GM19099 (cell line): ENCODE measurements around the gene SEPTIN12.

Experiments
- POLR2A ChIP-seq: IDR thresholded peaks from 3 replicates; pipeline ENCODE4 v1.6.1; 2011; ENCODE audit warnings: low read depth; ENCODE audit not compliant: insufficient read length; ENCODE audit errors: extremely low read depth

Gene SEPTIN12

DNA sequence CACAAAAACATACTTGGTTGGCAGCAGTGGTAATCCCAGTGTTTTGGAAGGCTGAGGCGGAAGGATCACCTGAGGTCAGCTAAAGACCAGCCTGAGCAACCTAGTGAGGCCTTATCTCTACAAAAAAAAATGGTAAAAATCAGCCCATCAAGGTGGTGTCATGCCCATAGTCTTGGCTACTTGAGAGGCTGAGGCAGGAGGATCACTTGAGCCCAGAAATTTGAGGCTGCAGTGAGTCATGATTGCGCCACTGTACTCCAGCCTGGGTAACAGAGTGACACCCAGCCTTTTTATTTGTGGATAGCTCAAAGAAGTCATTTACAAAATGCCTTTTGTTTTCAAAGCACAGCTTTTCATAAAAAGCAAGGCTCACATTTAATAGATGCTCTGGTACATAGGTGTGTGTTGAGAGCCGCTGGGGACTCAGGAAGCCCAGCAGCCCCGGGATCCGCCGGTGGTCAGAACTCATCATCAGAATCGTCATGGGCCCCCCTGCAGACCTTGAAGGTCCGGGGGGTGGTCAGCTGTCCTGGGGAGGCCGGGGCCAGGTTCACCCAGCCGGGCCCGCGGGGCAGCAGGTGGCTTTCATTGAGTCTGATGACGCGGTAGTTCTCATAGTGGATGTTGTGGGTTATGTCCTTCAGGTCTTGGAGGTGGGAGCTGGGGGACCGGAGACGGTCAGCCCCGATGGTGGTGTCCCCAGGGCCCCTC lies 10.7 kb downstream of the SEPTIN12 start:
- no peak for TF ChIP-seq POLR2A

DNA sequence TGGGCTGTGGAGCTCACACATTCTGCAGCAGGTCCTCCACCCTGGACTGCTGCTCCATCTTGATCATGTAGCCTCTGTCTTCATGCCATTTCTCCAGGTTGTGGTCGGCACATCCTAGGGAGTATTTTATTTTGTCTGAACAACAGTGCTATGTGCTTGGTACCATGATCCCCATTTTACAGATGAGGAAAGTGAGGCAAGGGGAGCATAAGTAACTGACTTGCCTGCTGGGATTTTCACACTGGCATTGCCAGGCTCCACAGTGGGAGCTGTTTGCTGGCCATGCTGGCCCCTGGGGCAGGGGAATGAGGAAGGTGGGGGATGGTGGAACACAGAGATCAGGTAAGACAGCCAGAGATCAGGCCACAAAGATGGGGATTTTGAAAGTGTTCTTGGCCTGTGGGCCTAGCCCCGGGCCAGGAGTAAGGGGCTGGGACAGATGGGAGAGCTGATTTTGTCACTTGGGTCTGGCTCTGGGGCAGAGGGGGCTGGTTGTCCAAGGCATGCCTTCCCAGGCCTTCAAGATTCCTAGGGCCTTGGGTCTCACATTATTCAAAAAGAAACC lies 11.9 kb downstream of the SEPTIN12 start:
- TF ChIP-seq POLR2A = no peak

DNA sequence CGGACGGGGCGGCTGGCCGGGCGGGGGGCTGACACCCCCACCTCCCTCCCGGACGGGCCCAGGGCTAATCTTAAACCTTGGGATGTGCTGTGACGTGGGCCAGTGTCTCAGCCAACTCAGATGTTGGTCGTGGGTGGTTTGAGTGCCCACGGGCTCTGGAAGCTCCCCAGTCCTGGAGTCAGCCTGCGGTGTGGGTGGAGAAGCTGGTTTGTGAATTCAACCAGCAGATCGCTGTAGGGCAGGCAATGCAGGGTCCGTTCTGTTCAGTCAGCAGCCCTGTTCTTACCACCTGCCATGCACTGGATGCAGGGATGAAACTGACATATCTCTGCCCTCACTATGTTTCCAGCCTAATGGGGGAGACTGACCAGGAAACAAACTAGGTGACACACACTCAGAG lies 13.1 kb downstream of the SEPTIN12 start:
- TF ChIP-seq POLR2A = no peak

DNA sequence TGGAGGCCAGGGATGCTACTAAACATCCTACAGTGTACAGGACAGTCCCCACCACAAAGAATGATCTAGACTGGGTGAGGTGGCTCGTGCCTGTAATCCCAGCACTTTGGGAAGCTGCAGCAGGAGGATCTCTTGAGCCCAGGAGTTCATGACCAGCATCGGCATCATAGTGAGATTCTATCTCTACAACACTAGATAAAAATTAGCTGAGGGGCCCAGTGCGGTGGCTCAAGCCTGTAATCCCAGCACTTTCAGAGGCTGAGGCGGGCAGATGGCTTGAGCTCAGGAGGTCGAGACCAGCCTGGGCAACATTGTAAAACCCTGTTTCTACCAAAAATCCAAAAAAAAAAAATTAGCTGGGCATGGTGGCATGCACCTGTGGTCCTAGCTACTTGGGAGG lies 15.8 kb downstream of the SEPTIN12 start:
- TF ChIP-seq POLR2A = no peak

DNA sequence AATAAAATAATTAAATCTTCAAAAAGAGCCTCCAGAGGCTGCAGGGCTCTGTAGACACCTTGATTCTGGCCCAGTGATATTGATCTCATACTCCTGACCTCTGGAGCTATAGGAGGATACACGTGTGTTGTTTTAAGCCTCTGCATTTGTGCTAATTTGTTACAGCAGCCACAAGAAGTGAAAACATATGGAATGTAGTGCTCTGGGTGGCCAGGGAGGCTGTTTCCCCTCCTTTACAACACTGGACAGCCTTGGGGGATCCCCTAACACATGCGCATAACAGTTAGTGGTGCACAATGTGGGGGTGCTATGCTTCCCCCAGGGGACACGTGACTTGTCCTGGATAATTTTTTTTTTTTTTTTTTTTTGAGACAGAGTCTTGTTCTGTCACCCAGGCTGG lies 16.5 kb downstream of the SEPTIN12 start:
- no peak for TF ChIP-seq POLR2A

DNA sequence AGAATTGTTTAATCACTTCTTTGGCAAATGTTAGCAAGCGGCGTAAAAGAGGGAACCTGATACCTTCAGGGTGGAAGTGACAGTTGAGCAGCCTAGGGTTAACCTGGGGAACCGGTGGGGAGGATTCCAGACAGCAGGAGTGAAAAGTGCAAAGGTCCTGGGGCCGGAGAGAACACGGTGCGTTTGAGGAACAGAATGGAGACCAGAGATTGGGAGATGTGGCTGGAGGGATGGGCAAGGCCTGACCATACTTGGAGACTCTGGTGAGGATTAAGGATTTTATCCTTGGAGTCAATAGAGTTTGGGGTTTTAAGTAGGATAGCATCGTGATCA lies 18.9 kb downstream of the SEPTIN12 start:
- TF ChIP-seq POLR2A = no peak

DNA sequence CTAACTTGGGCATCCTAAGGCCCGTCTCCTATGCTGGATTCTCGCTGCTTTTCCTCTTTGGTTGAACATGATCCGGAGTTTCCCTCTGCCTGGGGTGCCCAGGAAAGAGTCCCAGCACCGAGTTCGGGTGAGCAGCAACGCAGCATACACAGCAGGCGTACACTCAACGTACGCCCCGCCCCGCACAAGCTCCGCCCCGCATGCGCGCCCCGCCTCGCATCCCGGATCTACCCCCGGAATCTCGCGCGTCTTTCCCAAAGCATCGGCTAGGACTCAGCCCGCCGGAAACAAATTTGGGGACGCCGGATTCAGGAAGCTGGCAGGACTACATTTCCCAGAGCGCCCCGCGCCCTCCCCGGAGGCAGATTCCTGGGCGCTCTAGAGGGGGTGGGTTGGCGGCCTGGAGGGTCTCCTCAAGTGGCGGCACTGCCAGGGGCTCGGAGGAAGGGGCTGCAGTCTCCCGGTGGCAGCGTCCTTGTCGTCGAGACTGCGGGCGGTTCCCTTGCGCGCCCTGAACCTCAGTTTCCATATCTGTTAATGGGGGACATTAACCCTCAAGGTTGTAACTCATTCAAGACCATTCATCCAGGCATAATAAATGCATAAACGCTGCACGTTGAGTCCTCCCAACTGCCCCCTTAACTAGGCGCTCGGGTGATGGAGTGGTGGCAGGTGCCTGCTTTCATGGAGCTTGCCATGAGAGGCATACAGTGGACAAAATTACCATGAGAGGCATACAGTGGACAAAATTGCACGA lies 19.4 kb downstream of the SEPTIN12 start:
- peak; percentile 88 for TF ChIP-seq POLR2A

DNA sequence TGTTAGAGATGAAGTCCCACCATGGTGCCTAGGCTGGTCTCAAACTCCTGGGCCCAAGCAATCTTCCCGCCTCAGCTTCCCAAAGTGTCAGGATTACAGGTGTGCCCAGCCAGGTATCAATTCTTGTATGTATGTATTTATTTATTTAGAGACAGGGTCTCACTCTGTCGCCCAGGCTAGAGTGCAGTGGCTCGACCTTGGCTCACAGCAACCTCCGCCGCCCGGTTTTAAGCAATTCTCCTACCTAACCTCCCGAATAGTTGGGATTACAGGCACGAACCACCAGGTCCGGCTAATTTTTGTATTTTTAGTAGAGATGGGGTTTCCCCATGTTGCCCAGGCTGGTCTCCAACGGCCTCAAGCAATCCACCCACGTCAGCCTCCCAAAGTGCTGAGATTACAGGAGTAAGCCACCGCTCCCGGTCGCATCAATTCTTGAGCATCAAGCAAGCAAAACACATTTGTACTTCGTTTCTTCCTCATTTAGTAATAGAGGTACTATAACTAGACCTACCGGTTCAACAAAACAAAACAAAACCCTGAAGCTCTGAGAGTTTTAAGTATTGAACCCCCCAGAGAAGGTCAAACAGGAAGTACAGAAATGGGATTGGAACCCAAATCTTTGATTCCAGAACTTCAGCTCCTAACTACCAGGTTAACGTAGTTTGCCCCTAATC lies 20.1 kb downstream of the SEPTIN12 start:
- TF ChIP-seq POLR2A = no peak

DNA sequence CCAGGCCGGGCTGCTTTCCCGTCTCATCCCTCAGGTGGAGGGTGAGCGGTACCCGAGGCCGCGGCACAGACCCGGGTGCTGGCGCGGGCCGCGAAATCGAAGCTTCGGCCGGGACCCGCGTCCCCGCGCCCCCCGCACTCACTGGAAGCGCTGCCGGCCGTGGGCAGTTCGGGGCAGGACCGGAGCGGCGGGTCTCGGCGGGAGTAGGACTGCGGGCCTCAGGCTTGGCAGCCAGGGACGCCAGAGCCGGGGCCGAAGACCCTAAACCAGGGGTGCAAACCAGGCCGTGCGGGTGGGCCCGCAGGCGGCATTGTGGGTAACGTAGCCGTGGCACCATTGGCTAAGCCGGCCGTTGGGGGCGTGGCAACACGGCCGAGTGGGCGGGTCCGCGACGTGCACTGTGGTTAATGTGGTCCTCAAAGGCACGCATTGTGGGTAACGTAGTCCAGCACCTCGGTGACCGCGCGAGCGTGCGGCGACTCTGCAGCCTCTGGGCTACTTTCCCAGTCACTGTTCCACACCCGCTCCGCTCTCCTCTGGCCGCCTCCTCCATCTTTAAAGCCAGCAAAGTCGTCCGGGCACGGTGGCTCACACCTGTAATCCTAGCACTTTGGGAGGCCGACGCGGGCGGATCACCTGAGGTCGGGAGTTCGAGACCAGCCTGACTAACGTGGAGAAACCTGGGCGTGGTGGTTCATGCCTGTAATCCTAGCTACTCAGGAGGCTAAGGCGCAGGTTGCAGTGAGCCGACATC lies 21.1 kb downstream of the SEPTIN12 start, which contains the start of gene ZNF500:
TSS of gene ZNF500 (minus strand) at position 288 of the 754 bp plus-strand sequence. CDS start 1,184 bp downstream, outside the sequence.
- TF ChIP-seq POLR2A = peak; percentile 72

DNA sequence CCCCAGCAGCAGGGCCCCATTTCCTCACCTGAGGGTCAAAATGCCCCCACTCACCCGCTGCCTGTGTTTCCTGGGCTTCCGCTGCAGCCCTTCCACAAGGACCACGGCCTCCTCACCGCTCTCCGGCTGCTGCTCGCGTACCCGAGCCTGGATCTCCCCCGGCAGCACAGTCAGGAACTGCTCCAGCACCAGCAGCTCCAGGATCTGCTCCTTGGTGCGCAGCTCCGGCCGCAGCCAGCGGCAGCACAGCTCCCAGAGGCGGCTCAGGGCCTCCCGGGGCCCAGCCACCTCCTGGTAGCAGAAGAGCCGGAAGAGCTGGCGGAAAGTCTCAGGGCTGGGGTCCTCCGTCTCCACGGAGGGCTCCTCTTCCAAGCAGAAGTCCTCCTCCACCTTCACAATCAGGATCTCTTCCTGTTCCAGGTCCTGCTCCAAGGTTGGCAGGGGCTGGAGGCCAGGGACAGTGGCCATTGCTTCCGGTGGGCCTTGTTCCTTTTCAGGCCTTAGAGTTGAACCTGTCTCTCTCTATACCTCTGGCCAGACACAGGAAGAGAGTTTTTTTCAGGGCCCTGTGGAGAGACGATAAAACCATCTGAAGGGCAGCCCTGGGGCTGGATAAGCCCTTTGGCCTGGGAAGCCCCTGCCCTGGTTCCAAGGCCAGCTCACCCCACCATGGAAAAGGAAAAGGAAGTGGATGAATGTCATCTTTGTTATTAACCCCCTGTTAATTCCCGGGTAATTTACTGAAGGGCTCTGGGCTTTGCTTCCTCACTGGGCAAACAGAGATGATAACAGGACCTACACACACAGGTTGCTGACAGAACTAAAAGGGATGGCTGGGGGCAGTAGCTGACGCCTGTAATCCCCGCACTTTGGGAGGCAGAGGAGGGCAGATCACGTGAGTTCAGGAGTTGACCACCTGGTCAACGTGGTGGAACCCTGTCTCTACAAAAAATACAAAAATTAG lies 22.4 kb downstream of the SEPTIN12 start:
- TF ChIP-seq POLR2A = no peak

DNA sequence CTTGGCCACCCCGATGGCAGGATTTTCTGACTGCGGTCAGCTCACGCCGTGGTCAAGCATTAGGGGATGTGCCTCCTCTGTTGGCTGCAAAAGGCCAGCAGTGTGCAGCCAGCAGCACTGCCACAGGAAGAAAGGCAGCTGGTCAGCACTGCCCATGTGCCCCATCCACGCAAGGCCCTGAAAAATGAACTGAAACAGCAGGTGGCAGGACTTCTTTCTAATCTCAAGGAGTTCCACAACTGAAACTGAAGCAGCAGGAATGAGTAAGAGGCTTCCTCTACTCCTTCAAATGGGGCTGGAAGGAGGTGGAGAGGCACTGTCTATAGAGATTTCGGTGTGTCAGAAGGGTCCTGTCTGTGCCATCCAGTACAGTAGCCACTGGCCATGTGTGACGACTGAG lies 24.4 kb downstream of the SEPTIN12 start:
- TF ChIP-seq POLR2A = no peak

DNA sequence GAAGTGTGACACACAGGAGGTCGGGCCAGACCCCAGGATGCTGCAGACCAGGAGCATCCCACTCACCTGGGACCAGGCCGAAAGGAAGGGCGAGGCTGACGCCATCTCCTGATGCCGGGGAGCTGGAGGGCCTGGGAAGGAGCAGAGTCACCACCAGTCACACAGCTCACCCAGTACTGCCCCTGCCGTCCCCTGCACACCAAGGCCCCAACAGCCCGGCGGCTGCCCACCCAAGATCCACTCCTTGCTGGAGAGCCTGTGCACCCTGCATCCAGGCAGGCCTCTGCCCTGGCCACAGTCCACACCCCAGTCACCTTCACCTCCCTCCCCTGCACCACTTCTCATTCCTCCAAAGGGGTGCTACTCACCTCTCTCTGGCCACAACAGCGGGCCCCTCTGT lies 25.9 kb downstream of the SEPTIN12 start:
- TF ChIP-seq POLR2A = no peak

DNA sequence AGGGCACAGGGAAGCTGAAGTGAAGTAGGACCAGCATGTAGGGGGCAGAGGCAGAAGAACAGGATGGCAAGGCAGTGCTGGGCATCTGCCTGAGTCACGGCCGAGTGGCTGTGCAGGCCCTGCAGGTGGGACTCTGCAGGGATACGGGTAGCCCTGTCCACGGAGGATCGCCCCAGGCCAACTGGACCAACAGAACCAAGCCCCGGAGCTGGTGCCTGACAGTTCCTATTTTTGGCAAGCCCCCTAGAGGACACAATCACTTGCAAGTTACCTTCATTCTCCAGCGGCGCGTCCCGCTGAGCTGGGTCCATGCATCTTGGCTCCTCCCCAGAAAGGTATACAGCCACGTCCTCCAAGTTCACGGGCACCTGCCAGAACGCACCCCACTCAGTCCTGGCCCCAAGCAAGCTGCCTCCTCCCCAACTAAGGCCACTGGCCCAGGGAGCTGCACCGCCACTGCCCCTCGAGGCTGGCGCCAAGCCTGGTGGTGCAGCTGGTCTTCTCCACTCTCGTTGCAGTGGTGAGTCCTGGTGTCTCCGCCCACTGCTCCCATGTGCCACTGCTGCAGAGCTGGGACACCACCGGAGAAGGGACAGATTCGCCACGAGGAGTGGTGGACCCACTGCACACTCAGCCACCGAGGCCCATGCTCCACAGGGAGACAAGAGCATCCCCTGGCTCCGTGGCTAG lies 27.8 kb downstream of the SEPTIN12 start:
- TF ChIP-seq POLR2A = no peak

DNA sequence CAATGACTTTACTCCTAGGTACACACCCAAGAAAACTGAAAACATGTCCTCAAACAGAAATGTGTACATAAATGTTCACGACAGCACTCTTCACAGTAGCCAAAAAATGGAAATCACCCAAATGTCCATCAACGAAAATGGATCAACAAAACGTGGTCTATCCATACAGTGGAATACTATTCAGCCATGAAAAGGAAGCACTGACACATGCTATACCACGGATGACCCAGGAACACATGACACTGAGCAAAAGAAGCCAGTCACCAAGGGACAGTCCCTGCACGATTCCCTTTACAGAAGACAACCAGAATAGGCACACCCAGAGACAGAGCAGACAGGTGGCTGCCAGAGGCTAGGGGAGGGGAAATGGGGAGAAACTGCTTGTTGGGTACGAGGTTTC lies 32.5 kb downstream of the SEPTIN12 start:
- TF ChIP-seq POLR2A = no peak

DNA sequence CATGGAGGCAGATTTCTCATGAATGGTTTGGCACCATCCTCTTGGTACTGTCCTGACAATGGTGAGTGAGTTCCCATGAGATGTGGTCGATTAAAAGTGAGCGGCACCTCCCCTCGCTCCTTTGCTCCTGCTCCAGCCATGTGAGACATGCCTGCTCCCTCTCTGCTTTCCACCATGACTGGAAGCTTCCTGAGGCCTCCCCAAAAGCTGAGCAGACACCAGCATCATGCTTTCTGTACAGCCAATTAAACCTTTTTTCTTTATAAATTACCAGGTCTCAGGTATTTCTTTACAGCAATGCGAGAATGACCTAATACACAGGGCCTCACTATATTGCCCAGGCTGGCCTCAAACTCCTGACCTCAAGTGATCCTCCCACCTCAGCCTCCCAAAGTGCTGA lies 33.3 kb downstream of the SEPTIN12 start:
- TF ChIP-seq POLR2A = no peak
